Stimulated activated CD8-positive, alpha-beta memory T cell treated with anti-CD3 and anti-CD28 coated beads, Interleukin-4, amount 100 ng/mL, for 1 hour (primary cell): ENCODE data around the gene GSTP1.
"Not testable (repeated sequence)": the region's sequence is repeated elsewhere in the genome, so short reads cannot be mapped to it uniquely, and the experiment has no call there.

ENCODE experiments used
- DNase-seq, 2 donors: peaks; one replicate each; pipeline ENCODE4 v3.0.0-alpha.2; 2020; ENCODE audit warnings: low read depth in 2 of 2, low spot score in 1 of 2

The GSTP1 gene

DNA sequence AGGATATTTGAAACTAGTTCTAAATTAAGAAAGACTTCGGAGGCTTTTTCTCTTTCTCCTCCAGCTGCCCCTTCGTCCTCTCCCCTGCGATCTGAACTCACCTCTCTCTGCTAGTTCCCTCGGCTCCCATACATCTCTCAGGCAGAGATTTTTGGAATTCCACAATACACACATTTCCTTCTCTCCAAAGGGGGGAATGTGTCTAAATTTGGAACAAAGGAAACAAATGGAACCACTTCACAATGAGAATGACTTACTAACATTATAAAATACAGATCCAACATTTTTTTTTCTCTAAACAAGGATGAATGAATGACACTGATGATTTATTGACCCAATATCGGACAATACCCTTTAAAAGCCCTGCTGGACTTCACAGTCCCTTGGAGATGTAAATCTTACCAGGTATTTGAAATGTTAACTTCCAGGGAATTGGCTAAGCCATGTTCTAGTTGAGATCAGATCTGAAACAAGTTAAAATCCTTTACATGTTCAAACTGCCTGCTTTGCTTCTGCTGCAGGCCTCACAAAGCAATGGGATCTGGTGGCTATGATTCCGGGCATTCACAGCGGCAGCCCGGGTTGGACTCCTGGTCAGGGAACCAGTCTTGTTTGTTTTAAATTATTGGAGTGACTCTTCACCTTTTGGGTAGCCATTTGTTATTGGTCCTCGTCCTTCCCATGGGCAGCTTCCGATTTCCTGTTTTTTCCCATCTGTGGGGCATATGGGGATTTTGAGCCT, 20.5 kb upstream of the GSTP1 start:
- DNase-seq = no peak

DNA sequence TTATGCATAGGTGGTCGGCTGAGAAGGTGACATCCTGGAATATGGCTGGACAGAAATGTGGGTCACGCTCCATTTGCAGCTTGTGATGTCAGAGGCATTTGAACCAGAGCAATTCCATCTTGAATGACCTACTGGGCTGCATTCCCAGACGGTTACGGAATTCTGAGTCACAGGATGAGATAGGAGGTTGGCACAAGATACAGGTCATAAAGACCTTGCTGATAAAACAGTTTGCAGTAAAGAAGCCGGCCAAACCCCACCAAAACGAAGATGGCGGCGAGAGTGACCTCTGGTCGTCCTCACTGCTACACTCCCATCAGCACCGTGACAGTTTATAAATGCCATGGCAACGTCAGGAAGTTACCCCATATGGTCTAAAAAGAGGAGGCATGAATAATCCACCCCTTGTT, 19.9 kb upstream of the GSTP1 start:
- DNase-seq = not testable (repeated sequence)

DNA sequence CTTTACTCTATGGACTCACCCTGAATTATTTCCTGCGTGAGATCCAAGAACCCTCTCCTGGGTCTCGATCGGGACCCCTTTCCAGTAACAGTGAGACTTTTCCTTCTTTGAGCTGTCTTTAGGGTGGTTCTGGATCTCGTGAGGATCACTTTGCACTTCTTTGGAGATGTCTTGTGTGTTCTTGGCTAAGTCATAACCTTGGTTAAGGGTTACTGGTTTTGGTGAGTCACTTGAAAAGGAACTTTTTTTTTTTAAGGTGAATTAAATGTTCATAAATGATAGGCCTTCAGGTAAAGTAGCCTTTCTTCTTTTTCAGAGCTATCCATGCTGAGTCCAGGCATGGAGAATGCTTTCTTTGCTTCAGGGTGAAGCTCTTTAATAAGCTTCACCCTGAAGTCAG, 19.4 kb upstream of the GSTP1 start:
- DNase-seq = no peak

DNA sequence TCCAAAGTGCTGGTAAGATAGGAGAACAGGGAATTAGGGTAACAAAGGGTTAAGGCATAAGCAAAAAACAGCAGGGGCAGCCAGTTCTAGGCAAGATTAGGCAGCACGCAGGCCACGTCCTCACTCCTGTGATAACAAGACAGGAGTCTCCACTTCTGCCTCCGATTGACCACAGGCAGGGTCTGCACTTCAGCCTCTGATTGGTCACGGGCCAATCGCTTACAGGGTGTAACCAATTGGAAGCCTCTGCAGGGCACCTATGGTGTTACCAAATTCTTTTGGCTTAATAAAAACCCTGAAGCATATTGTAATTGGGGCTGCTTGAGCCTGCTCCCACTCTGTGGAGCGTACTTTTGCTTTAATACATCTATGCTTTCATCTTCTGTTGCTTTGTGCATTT, 12.2 kb upstream of the GSTP1 start:
- DNase-seq = no peak

DNA sequence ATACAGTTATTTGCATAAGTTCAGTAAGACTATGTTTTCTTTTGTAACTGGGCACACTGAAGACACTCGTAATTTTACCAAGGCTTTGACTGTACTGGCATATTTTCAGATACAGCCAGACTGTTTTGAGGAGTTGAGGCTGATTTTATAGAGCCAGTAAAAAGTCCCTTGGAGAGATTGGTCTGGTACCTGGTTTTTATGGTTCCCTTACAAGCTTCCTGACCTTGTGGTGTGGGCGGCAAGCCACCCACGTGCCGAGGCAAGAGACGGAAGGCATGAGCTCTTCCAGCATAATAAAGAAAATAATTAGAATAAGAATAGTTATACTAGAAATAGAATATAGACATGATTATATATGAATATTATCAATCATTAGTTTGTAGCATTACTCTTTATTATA, 11.3 kb upstream of the GSTP1 start:
- no peak for DNase-seq

DNA sequence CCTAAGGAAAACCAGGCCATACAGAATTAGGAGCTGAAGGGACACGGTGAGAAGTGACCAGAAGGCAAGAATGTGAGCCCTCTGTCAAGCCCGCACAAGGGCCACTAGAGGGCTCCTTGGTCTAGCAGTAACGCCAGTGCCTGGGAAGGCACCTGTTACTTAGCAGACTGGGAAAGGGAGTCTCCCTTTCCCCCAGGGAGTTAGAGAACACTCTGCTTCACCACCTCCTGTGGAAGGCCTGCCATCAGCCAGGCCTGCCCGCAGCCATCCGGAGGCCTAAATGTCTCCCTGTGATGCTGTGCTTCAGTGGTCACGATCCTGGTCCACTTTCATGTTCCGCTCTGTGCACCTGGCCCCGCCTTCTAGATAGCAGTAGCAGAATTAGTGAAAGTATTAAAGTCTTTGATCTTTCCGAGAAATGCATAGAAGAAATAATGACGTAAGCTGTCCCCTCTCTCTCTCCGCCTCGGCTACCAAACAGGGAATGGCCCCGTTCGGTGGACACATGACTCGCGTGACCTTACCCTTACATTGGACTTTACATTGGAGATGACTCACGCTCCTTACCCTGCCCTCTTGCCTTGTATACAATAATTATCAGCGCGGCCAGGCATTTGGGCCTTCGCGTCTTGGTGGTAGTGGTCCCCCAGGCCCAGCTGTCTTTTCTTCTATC, 10.7 kb upstream of the GSTP1 start:
- DNase-seq = no peak

DNA sequence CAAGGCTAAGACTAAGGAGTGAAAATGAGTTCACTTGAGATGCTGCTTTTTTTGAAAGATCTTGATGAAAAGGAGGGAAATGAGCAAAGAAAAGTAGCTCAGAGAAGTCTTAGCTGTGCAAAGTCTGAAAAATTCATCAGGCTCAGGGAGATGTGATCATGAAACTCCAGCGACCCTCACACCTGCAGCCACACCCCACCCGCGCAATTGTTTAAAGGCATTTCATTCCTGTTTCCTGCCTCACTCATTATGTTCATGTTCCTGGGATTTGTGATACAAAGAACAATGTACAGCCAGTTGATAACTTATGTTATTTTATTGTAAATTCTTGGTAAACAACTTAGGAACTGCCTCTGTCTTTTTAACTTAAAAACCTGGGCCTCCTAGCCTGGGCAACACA, 8.7 kb upstream of the GSTP1 start:
- no peak for DNase-seq

DNA sequence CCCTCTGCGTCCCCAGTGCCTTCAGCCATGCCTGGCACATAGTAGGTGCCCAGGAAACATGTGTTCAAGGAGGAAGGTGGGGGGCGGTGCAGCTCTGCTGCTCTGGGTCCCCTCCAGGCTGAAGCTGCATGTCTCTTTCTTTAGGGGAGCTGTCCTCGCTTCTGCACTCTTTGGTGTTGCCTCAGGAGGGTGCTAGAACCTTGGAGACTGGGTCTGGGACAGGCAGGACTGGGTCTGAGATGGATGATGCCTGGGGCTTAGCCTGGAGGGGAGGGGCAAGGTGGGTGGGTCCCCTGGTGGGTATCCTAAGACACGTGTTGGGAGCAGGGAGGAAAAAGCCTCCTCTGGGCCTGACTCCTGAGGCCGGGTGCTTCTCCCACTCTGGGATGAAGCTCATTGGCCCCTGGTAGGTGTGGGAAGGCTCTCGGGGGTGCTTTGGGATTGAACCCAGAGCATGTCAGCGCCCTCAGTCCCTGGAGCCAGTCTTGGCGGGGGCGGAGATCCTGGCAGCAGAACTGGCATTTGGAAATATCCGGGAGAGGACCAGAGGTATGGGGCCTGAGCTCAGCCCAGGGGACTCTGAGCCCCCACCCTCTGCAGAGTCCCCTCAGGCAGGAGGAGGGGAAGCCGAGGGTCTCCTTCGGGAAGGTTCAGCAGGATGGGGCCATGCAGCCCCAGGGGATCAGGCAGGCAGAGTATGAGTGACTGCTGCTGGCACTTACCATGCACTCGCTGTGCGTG, 6.7 kb upstream of the GSTP1 start:
- no peak for DNase-seq

DNA sequence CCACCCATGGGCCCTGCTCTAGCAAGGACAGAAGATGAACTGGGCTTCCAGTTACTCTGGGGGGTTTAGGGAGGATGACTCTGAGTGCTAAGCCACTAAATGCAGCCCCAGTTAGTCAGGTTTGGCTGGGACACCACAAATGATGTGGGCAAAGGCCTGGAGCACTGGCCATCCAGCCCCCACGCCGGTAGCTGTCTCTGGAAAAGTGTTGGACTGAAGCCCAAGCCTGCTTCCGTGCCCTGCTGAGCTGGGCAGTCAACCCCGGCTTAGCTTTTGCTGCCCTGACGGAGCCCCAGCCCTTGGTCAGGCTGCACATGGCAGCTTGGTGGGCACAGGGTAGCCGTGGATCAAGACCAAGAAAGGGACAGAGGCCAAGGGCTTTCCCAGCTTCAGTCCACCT, 5.7 kb upstream of the GSTP1 start:
- no peak for DNase-seq

DNA sequence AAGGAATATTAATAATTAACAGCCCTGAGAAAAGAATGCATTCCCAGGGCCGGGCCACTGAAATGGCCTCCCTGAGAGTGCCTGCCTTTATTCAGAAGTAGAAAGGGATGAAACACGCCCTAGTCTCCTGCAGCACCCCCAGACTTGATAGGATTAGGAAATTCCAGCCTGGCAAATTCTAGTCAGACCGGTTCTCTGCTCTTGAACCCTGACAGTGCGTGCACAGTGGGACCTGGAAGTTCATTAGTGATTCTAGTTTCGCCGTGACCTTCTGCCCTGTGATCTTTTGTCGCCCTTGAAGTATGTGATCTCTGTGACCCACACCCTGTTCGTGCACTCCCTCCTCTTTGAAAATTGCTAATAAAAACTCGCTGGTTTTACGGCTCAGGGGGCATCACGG, 2.1 kb upstream of the GSTP1 start:
- DNase-seq = no peak

DNA sequence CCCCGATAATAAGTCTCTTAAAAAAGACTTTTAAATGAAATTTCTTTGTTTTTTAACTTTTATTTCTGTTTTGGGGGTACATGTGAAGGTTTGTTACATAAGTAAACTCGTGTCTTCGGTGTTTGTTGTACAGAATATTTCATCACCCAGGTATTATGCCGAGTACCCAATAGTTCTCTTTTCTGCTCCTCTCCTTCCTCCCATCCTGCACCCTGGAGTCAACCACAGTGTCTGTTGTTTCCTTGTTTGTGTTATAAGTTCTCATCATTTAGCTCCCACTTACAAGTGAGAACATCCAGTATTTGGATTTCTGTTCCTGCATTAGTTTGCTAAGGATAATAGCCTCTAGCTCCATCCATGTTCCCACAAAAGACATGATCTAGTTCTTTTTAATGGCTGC, 1.6 kb upstream of the GSTP1 start:
- no peak for DNase-seq

DNA sequence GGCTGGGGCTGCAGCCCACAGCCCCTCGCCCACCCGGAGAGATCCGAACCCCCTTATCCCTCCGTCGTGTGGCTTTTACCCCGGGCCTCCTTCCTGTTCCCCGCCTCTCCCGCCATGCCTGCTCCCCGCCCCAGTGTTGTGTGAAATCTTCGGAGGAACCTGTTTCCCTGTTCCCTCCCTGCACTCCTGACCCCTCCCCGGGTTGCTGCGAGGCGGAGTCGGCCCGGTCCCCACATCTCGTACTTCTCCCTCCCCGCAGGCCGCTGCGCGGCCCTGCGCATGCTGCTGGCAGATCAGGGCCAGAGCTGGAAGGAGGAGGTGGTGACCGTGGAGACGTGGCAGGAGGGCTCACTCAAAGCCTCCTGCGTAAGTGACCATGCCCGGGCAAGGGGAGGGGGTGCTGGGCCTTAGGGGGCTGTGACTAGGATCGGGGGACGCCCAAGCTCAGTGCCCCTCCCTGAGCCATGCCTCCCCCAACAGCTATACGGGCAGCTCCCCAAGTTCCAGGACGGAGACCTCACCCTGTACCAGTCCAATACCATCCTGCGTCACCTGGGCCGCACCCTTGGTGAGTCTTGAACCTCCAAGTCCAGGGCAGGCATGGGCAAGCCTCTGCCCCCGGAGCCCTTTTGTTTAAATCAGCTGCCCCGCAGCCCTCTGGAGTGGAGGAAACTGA, 731 bp downstream of the GSTP1 start:
- DNase-seq = no peak

DNA sequence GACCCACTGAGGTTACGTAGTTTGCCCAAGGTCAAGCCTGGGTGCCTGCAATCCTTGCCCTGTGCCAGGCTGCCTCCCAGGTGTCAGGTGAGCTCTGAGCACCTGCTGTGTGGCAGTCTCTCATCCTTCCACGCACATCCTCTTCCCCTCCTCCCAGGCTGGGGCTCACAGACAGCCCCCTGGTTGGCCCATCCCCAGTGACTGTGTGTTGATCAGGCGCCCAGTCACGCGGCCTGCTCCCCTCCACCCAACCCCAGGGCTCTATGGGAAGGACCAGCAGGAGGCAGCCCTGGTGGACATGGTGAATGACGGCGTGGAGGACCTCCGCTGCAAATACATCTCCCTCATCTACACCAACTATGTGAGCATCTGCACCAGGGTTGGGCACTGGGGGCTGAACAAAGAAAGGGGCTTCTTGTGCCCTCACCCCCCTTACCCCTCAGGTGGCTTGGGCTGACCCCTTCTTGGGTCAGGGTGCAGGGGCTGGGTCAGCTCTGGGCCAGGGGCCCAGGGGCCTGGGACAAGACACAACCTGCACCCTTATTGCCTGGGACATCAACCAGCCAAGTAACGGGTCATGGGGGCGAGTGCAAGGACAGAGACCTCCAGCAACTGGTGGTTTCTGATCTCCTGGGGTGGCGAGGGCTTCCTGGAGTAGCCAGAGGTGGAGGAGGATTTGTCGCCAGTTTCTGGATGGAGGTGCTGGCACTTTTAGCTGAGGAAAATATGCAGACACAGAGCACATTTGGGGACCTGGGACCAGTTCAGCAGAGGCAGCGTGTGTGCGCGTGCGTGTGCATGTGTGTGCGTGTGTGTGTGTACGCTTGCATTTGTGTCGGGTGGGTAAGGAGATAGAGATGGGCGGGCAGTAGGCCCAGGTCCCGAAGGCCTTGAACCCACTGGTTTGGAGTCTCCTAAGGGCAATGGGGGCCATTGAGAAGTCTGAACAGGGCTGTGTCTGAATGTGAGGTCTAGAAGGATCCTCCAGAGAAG, 1.6 kb downstream of the GSTP1 start:
- DNase-seq = no peak

DNA sequence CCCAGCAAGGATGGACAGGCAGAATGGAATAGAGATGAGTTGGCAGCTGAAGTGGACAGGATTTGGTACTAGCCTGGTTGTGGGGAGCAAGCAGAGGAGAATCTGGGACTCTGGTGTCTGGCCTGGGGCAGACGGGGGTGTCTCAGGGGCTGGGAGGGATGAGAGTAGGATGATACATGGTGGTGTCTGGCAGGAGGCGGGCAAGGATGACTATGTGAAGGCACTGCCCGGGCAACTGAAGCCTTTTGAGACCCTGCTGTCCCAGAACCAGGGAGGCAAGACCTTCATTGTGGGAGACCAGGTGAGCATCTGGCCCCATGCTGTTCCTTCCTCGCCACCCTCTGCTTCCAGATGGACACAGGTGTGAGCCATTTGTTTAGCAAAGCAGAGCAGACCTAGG, 2.3 kb downstream of the GSTP1 start:
- DNase-seq = no peak

DNA sequence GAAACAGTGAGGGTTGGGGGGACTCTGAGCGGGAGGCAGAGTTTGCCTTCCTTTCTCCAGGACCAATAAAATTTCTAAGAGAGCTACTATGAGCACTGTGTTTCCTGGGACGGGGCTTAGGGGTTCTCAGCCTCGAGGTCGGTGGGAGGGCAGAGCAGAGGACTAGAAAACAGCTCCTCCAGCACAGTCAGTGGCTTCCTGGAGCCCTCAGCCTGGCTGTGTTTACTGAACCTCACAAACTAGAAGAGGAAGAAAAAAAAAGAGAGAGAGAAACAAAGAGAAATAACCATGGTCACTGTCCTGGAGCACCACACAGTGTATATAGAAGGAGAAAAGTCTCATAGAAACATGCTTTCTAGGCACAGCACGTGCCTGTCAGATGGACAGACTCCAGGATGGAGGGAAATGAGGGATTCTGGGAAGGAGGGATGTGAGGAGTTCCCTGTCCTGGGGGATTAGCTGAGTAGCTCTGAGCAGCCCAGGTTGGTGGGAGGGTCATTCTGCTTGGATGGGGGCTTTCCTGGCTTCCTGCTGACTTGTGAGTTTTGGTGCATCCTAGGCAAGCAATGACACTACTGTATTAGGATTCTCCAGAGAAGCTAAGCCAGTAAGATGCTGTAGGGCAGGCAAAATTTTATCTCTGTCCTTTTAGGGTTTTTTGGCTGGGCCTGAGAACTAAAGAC, 3.1 kb downstream of the GSTP1 start:
- no peak for DNase-seq

DNA sequence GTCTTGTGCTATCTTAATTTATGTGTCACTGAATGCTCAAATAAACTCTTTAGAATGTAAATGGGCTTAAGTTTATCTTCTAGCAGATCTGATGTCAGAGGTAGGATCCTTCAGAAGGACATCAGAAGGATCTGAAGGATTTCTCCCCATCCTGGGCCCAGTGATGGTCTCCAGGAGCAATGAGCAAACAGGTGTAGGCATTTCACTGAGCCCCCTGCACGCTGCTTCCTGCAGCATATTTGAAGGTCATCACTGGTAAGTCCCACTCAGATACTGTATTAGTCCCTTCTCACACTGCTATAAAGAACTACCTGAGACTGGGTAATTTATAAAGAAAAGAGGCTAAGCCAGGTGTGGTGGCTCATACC, 4.5 kb downstream of the GSTP1 start:
- DNase-seq = no peak

DNA sequence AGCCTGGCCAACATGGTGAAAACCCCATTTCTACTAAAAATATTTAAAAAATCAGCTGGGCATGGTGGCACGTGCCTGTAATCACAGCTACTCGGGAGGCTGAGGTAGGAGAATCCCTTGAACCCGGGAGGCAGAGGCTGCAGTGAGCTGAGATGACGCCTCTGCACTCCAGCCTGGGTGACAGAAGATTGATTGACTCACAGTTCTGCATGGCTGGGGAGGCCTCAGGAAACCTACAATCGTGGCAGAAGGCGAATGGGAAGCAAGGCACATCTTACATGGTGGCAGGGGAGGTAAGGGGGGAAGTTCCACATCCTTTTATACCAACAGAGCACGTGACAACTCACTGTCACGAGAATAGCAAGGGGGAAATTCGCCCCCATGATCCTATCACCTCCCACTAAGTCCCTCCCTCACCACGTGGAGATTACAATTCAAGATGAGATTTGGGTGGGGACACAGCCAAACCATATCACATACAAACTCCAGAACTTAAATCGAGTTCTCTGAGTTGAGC, 5.3 kb downstream of the GSTP1 start:
- not testable (repeated sequence) for DNase-seq

DNA sequence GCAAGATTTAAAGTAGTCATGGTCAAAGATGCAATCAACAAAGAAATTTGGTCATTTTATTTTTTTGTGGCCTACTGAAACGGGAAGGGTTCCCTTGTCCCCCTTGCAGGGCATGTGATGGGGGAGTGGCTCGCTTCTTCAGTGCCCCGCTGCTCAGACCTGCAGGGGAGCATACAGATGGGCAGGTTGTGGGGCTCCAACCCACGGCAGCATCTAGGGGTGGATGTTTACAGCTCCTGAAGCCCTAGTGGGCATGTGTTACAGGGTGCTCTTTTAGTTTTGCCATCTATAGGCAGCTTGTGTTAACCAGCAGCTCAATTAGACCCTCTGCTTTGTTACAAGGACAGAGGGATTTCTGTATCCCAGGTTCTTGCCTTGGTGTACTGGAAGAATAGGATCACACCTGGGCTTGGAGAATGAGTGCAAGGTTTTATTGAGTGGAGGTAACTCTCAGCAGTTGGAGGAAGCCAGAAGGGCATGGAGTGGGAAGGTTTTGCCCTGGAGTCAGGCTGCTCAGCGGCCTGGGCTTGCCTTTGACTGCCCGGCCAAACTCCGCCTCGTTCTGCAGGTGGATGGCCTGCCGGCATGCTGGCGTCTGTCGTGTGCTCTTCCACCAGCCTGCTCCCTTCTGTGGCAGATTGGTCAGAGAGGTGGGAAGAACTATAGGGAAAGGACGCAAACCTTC, 9.4 kb downstream of the GSTP1 start:
- no peak for DNase-seq

DNA sequence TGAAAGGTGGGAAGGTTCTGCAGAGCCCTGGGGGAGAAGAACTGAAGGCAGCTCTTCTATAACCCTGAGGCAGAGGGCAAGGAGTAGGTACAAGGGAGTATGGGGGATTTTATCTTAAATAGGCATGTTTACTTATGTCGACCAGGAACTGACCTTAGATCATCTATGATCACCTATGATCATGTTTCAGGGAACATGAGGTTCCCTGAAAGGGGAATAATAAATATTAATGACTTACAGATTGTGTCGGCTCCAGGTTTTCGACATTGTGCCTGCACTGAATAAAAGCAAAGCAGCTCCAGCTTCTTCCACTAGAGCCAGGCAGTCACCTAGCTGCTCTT, 9.9 kb downstream of the GSTP1 start:
- DNase-seq = no peak
